Muscle layer of colon (tissue), 2 donors: ENCODE results near the gene EPX.

ENCODE experiments used
- H3K27ac ChIP-seq: one replicate; pipeline ENCODE4 v1.7.0; 2013; ENCODE audit warnings: low read depth, mild to moderate bottlenecking, low read length, moderate library complexity
- H3K27me3 ChIP-seq, 2 donors: one replicate each; pipeline ENCODE4 v1.7.0; 2013; ENCODE audit warnings: low read length in 2 of 2, mild to moderate bottlenecking in 2 of 2; ENCODE audit not compliant: insufficient read depth in 2 of 2, control insufficient read depth in 1 of 2
- H3K36me3 ChIP-seq: one replicate; pipeline ENCODE4 v1.7.0; 2013; ENCODE audit warnings: mild to moderate bottlenecking, low read length; ENCODE audit not compliant: insufficient read depth
- H3K4me1 ChIP-seq: one replicate; pipeline ENCODE4 v1.7.0; 2013; ENCODE audit warnings: mild to moderate bottlenecking, low read length; ENCODE audit not compliant: insufficient read depth
- H3K4me3 ChIP-seq, 2 donors: one replicate each; pipeline ENCODE4 v1.7.0; 2013; ENCODE audit warnings: low read length in 2 of 2, low read depth in 1 of 2, mild to moderate bottlenecking in 1 of 2, moderate library complexity in 1 of 2
- H3K9ac ChIP-seq: one replicate; pipeline ENCODE4 v1.7.0; 2013; ENCODE audit warnings: low read length
- H3K9me3 ChIP-seq: one replicate; pipeline ENCODE4 v1.7.0; 2013; ENCODE audit warnings: mild to moderate bottlenecking, low read length
- donor health status: abdominal sarcoma.
- donor health status: Adenocarcinoma of cecum.

The EPX gene

GRCh38 chr17:58231641-58232040 is 39.1 kb downstream of the EPX start:
- H3K4me1 ChIP-seq: no peaks in the 10 kb centered on the region

GRCh38 chr17:58232707-58233156 is 40.2 kb downstream of the EPX start:
- Histone ChIP-seq H3K9me3 (no peaks in the 10 kb centered on the region), H3K36me3 (no peaks in the 10 kb centered on the region), H3K4me1 (no peaks in the 10 kb centered on the region), H3K9ac (no peak overlapping the region), H3K27ac (no peak overlapping the region), H3K4me3 (no peak overlapping the region), H3K27me3 (peaks cover 0 to 7% of the 10 kb centered on the region in 2 donors)

More at GRCh38 chr17:58231641-58232040, 39.1 kb downstream of the EPX start:
- Histone ChIP-seq H3K4me3 (no peak overlapping the region), H3K27me3 (peaks cover 0 to 7% of the 10 kb centered on the region in 2 donors), H3K9me3 (no peaks in the 10 kb centered on the region), H3K27ac (no peak overlapping the region), H3K36me3 (no peaks in the 10 kb centered on the region), H3K9ac (no peak overlapping the region)

- no peak overlapping the region for H3K27ac ChIP-seq
- peaks cover 0 to 7% of the 10 kb centered on the region in 2 donors for H3K27me3 ChIP-seq
- no peaks in the 10 kb centered on the region for H3K36me3 ChIP-seq
- no peak overlapping the region for H3K9ac ChIP-seq
- no peaks in the 10 kb centered on the region for H3K9me3 ChIP-seq
- H3K4me3 ChIP-seq: no peak overlapping the region
- H3K4me1 ChIP-seq: no peaks in the 10 kb centered on the region
Measured at GRCh38 chr17:58233543-58233942, 41.0 kb downstream of the EPX start.

- H3K27me3 ChIP-seq: peaks cover 0 to 7% of the 10 kb centered on the region in 2 donors
- no peaks in the 10 kb centered on the region for H3K4me1 ChIP-seq
- no peak overlapping the region for H3K4me3 ChIP-seq
- H3K9me3 ChIP-seq: no peaks in the 10 kb centered on the region
- H3K9ac ChIP-seq: no peak overlapping the region
- H3K36me3 ChIP-seq: no peaks in the 10 kb centered on the region
- no peak overlapping the region for H3K27ac ChIP-seq
Measured at GRCh38 chr17:58234512-58234911, 42.0 kb downstream of the EPX start.

GRCh38 chr17:58235821-58236220 is 43.3 kb downstream of the EPX start:
- no peak overlapping the region for H3K27ac ChIP-seq
- peaks cover 0 to 7% of the 10 kb centered on the region in 2 donors for H3K27me3 ChIP-seq
- H3K36me3 ChIP-seq: no peaks in the 10 kb centered on the region
- no peak overlapping the region for H3K4me3 ChIP-seq
- H3K4me1 ChIP-seq: no peaks in the 10 kb centered on the region
- H3K9ac ChIP-seq: no peak overlapping the region
- no peaks in the 10 kb centered on the region for H3K9me3 ChIP-seq

GRCh38 chr17:58236394-58236793 is 43.9 kb downstream of the EPX start:
- Histone ChIP-seq H3K27ac (no peak overlapping the region), H3K36me3 (no peaks in the 10 kb centered on the region), H3K9me3 (no peaks in the 10 kb centered on the region), H3K27me3 (peaks cover 0 to 8% of the 10 kb centered on the region in 2 donors), H3K4me1 (no peaks in the 10 kb centered on the region), H3K9ac (no peak overlapping the region), H3K4me3 (no peak overlapping the region)

- H3K27ac ChIP-seq: no peak within 1 kb of the TSS
- no peaks in the 10 kb centered on the region for H3K4me1 ChIP-seq
- H3K27me3 ChIP-seq: peaks cover 5 to 14% of the 10 kb centered on the region in 2 donors
- H3K9me3 ChIP-seq: no peaks in the 10 kb centered on the region
- H3K9ac ChIP-seq: no peak within 1 kb of the TSS
- H3K36me3 ChIP-seq: no peaks in the 10 kb centered on the region
- no peak within 1 kb of the TSS for H3K4me3 ChIP-seq
Measured at GRCh38 chr17:58238147-58238634, 45.7 kb downstream of the EPX start, which contains the start of gene LPO. TSS of gene LPO (plus strand) at chr17:58238584. CDS start at chr17:58242980, 4,396 bp downstream.

- Histone ChIP-seq H3K27me3 (peaks cover 5 to 14% of the 10 kb centered on the region in 2 donors), H3K36me3 (no peaks in the 10 kb centered on the region), H3K9me3 (no peaks in the 10 kb centered on the region), H3K9ac (no peak overlapping the region), H3K4me1 (no peaks in the 10 kb centered on the region), H3K27ac (no peak overlapping the region), H3K4me3 (no peak overlapping the region)
Measured at GRCh38 chr17:58239987-58240386, 47.5 kb downstream of the EPX start.

- Histone ChIP-seq H3K9me3 (no peaks in the 10 kb centered on the region), H3K36me3 (no peaks in the 10 kb centered on the region), H3K4me1 (no peaks in the 10 kb centered on the region), H3K4me3 (no peak overlapping the region), H3K27me3 (peaks cover 5 to 6% of the 10 kb centered on the region in 2 donors), H3K27ac (no peak overlapping the region), H3K9ac (no peak overlapping the region)
Measured at GRCh38 chr17:58242171-58242784, 49.8 kb downstream of the EPX start.

GRCh38 chr17:58244963-58245362 is 52.4 kb downstream of the EPX start:
- peaks cover 5 to 17% of the 10 kb centered on the region in 2 donors for H3K27me3 ChIP-seq
- H3K9me3 ChIP-seq: no peaks in the 10 kb centered on the region
- no peak overlapping the region for H3K4me3 ChIP-seq
- no peaks in the 10 kb centered on the region for H3K4me1 ChIP-seq
- no peak overlapping the region for H3K9ac ChIP-seq
- no peaks in the 10 kb centered on the region for H3K36me3 ChIP-seq
- H3K27ac ChIP-seq: no peak overlapping the region

- Histone ChIP-seq H3K4me3 (no peak overlapping the region), H3K27ac (no peak overlapping the region), H3K9me3 (no peaks in the 10 kb centered on the region), H3K9ac (no peak overlapping the region), H3K36me3 (no peaks in the 10 kb centered on the region), H3K4me1 (no peaks in the 10 kb centered on the region), H3K27me3 (peaks cover 5 to 23% of the 10 kb centered on the region in 2 donors)
Measured at GRCh38 chr17:58245428-58246103, 53.0 kb downstream of the EPX start.
